Heart right ventricle (tissue), 16 donors: ENCODE data around the gene POLR1C. TPM values are rescaled to one million over a fixed set of nuclear protein-coding genes. Genes with fewer than 3 reads are reported as not detected.

ENCODE experiments used
- ATAC-seq, 8 donors: fragments of 200-7000 bp; cut with Tn5 transposase; one replicate each; pipeline ENCODE4 v1.9.1; 2020; ENCODE audit warnings: mild to moderate bottlenecking in 8 of 8, moderate library complexity in 8 of 8, moderate number of reproducible peaks in 1 of 8
- DNase-seq, 2 donors: peaks; one replicate each; pipeline ENCODE4 v3.0.0-alpha.2; 2020
- H3K27ac ChIP-seq, 10 donors: fragments of 200-600 bp; sonication (generic) in 2 of 10; one replicate each; pipeline versions ENCODE4 v1.5.0 to v1.8.0; 2020 to 2022; ENCODE audit warnings: mild to moderate bottlenecking in 3 of 10
- H3K27me3 ChIP-seq, 7 donors: fragments of 200-600 bp; one replicate each; pipeline ENCODE4 v1.8.0; 2021 to 2022; ENCODE audit warnings: mild to moderate bottlenecking in 2 of 7
- H3K36me3 ChIP-seq, 9 donors: fragments of 200-600 bp; sonication (generic) in 1 of 9; one replicate each; pipeline versions ENCODE4 v1.5.0 to v1.8.0; 2020 to 2022; ENCODE audit warnings: mild to moderate bottlenecking in 2 of 9
- H3K4me1 ChIP-seq, 9 donors: fragments of 200-600 bp; sonication (generic) in 1 of 9; one replicate each; pipeline versions ENCODE4 v1.5.0 to v1.8.0; 2020 to 2022; ENCODE audit warnings: mild to moderate bottlenecking in 4 of 9
- H3K4me3 ChIP-seq, 10 donors: fragments of 200-600 bp; sonication (generic) in 2 of 10; one replicate each; pipeline versions ENCODE4 v1.5.0 to v1.8.0; 2020 to 2022; ENCODE audit warnings: mild to moderate bottlenecking in 7 of 10, moderate library complexity in 2 of 10
- H3K9me3 ChIP-seq, 11 donors: fragments of 200-600 bp in 10 of 11; sonication (generic) in 2 of 11; one replicate each; pipeline versions ENCODE4 v1.5.0 to v1.8.0; 2013 to 2022; ENCODE audit warnings: mild to moderate bottlenecking in 2 of 11, control low read depth in 1 of 11, moderate library complexity in 1 of 11
- WGBS, 2 donors: extraction: QIAGEN DNeasy Blood & Tissue Kit; methylation state at CpG; one replicate each; pipeline ENCODE4 v1.1.7; 2013; ENCODE audit warnings: inconsistent platforms in 1 of 2; 5-methylcytosine and 5-hydroxymethylcytosine counted together
- intact Hi-C, 10 donors: fragments of 100-400 bp; cut with DNase I; formaldehyde crosslinking; loops; one replicate each; pipeline versions ENCODE4 v1.11.1 to v1.14.2; 2022
- polyA plus RNA-seq, 2 donors: library from polyadenylated mRNA; stranded (reverse); fragments of 200-250 nt; gene quantifications; one replicate each; pipeline ENCODE4 v1.2.3, GENCODE V29; 2013
- total RNA-seq, 10 donors: library from RNA; stranded (reverse); fragmentation: NEBNext Ultra II Directional in 3 of 10; extraction: Animal tissue kit (Norgen Biotek cat#: 25700) in 3 of 10; gene quantifications; one replicate each; pipeline versions ENCODE4 v1.2.1 to v1.2.4, GENCODE V29; 2021 to 2023
- TF ChIP-seq, protein P1 (sequence below), 9 donors: fragments of 200-600 bp; sonication (generic) in 2 of 9; IDR thresholded peaks; one replicate each; pipeline versions ENCODE4 v1.5.0 to v1.8.0; 2021 to 2022; ENCODE audit warnings: antibody characterized with exemption in 9 of 9, mild to moderate bottlenecking in 5 of 9, moderate library complexity in 1 of 9
- donor health status: Arrhythmogenic right ventricular cardiomyopathy.
- donor health status: ischemic (EF 13 %, LVEDD 7.1; RV severe dilation, severe dysfunction).
- donor health status: healthy with polysubstance abuse.
- donor health status: DM: no; HTN: yes; CAD: no.
- donor health status: DM: no; HTN: no; CAD: no.
- donor health status: ischemic (EF 25% LVEDD 6.9; RV normal size, moderate dysfunction).
- donor health status: ischemic (EF 25% LVEDD 5.7; RV mildly dilated, moderate dysfunction).
- donor health status: healthy.
- donor health status: DM: yes; HTN: yes; CAD: no.
- donor health status: Ischemic cardiomyopathy.
- donor health status: ischemic (EF 35%, LVEDD 5.7; RV mildly dilated, moderate dysfunction).
- donor health status: nonischemic (EF 11% LVEDD 7.7; RV severe dilation, severe dysfunction).
- donor health status: DM: yes; HTN: yes; CAD: no.
- donor health status: PGD.
- donor health status: ischemic (EF 29% LVEDD 5.4; RV normal size, mild dysfunction).
- donor health status: nonischemic (EF 23%, LVEDD 6.1; RV moderate dilation, normal function).

POLR1C gene
- total and polyA plus RNA-seq, 12 donors: 10.3 to 35.5 (median 15.3) TPM

DNA sequence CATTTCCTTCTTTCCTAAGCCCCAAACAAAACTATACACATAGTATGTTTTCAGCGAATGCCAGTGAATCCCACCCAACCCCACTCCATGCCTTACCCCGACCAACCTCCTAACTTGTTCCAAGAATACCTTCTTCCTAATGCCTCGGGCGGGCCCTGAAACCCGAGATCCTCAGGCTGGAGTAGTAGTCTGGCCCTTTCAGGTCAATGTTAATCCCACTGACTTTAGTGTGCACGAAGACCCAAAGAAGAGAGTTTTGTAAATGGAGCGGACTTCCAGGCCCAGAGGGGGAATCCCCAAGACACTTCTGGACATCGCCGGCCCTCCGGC is 557 bp upstream of the POLR1C start:
- Histone ChIP-seq H3K27me3 (no peaks in the 10 kb centered on the region), H3K9me3 (no peaks in the 10 kb centered on the region), H3K27ac (peak overlapping the region; percentile 54 to 97 (median 90)), H3K4me3 (peak overlapping the region; percentile 68 to 98 (median 91)), H3K4me1 (peaks cover 20 to 69% (median 65%) of the 10 kb centered on the region in 9 donors), H3K36me3 (peaks cover 0 to 71% (median 50%) of the 10 kb centered on the region in 9 donors)
- TF ChIP-seq, protein P1, sequence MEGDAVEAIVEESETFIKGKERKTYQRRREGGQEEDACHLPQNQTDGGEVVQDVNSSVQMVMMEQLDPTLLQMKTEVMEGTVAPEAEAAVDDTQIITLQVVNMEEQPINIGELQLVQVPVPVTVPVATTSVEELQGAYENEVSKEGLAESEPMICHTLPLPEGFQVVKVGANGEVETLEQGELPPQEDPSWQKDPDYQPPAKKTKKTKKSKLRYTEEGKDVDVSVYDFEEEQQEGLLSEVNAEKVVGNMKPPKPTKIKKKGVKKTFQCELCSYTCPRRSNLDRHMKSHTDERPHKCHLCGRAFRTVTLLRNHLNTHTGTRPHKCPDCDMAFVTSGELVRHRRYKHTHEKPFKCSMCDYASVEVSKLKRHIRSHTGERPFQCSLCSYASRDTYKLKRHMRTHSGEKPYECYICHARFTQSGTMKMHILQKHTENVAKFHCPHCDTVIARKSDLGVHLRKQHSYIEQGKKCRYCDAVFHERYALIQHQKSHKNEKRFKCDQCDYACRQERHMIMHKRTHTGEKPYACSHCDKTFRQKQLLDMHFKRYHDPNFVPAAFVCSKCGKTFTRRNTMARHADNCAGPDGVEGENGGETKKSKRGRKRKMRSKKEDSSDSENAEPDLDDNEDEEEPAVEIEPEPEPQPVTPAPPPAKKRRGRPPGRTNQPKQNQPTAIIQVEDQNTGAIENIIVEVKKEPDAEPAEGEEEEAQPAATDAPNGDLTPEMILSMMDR (IDR thresholded peaks at IDR 0.05): no peak
- DNase-seq (no peak), ATAC-seq (peak in 4 of 8 donors; percentile 0 to 5 (median 4))
- intact Hi-C loops: loop anchor here in 1 of 10 donors (2.0 to 10.0 kb wide), 2 partner anchors 60 to 252 kb away; partner anchors contain the start of genes POLH and XPO5
- 0 to 1% methylated on average over 10 of the region's 10 CpGs for WGBS, 2 donors

DNA sequence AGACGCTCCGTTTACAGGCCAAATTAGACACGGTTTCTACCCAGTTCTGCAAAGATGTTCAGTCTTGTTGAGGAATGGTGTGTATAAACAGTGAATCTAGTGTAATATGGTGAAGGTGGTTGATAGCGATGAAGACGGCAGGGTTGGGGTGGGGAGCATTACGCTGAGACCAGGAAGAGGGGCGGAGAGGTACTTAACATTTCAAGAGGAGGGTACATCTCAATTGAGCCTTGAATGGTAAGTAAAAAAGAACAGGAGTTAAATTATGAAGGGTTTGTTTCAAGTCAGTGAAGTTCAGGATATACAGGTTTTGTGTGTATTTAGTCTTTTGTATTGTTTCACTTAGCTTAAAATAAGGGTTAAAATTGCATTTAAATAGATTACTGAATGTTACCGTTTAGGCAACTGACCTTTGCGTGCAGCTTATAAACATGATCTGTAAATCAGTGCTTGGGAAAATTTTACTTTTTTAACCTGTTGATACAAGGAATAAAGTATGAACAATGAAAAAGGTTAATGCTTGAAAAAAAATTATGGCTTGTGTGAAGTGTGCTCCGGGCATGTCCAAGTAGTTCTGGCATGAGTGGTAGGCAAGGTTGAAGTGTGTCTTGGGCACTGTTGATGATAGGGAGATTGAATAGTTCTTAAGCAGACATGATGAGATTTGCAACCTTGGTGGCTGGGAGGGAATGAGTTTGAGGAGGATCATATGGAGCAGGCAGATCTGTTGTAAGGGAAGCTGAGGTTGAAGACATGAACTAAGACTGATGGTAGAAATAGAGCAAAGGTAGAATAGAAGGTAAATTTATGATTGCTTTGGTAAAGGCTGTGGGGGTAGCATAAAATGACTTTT is 842 bp downstream of the POLR1C start:
- no peak for DNase-seq
- H3K9me3 ChIP-seq: no peaks in the 10 kb centered on the region
- peak overlapping the region; percentile 68 to 98 (median 91) for H3K4me3 ChIP-seq
- WGBS, 2 donors: 4 to 5% methylated on average over 10 of the region's 10 CpGs
- TF ChIP-seq, protein P1 (IDR thresholded peaks at IDR 0.05): no peak
- peaks cover 0 to 71% (median 52%) of the 10 kb centered on the region in 9 donors for H3K36me3 ChIP-seq
- H3K27me3 ChIP-seq: no peaks in the 10 kb centered on the region
- ATAC-seq: no peak
- intact Hi-C loops: loop anchor here in 1 of 10 donors (2.0 to 10.0 kb wide), 2 partner anchors 59 to 253 kb away; partner anchors contain the start of genes POLH and XPO5
- peak overlapping the region in 8 of 10 donors; percentile 69 to 97 (median 92) for H3K27ac ChIP-seq
- peaks cover 10 to 69% (median 58%) of the 10 kb centered on the region in 9 donors for H3K4me1 ChIP-seq

DNA sequence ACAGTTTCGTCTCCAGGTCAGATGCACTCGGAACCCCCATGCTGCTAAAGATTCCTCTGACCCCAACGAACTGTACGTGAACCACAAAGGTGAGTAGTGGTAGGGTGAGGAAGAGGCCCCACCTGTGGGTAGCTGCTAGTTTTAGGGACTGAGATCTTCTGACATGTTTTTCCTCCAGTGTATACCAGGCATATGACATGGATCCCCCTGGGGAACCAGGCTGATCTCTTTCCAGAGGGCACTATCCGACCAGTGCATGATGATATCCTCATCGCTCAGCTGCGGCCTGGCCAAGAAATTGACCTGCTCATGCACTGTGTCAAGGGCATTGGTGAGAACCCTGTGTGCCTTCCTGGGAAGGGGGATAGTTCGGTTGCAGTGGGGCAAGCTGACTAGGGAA is 3.2 kb downstream of the POLR1C start:
- Histone ChIP-seq H3K27ac (no peak overlapping the region), H3K27me3 (no peaks in the 10 kb centered on the region), H3K9me3 (no peaks in the 10 kb centered on the region), H3K36me3 (peaks cover 0 to 71% (median 59%) of the 10 kb centered on the region in 9 donors), H3K4me1 (peaks cover 9 to 53% (median 42%) of the 10 kb centered on the region in 9 donors), H3K4me3 (no peak overlapping the region)
- WGBS, 2 donors: 87 to 91% methylated on average over 8 of the region's 8 CpGs
- TF ChIP-seq, protein P1 (IDR thresholded peaks at IDR 0.05): no peak
- no peak for ATAC-seq
- intact Hi-C loops: no loop called here
- no peak for DNase-seq

DNA sequence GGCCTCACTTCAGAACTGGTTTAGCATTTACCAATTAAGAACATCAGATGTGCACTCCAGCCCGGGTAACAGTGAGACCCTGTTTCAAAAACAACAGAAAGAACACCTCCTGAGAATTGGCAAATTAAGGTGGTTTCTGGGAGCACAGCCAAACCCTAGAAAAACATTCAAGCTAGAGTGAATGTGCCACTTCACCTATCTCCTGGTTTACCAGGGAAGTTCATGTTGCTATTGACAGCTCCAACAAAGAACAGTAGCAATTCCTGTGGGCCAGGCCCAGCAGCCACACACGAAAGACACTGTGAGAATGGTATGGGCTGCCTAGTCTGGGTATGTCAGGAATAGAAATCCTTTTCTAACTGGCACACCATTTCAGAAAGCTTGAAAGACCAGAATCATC is 4.9 kb downstream of the POLR1C start:
- DNase-seq (no peak), ATAC-seq (peak in 2 of 8 donors; percentile 35 to 50)
- intact Hi-C loops: no loop called here
- Histone ChIP-seq H3K27ac (peak overlapping the region in 8 of 10 donors; percentile 17 to 78 (median 36)), H3K4me1 (peaks cover 5 to 41% (median 28%) of the 10 kb centered on the region in 9 donors), H3K27me3 (no peaks in the 10 kb centered on the region), H3K4me3 (no peak overlapping the region), H3K36me3 (peaks cover 0 to 81% (median 67%) of the 10 kb centered on the region in 9 donors), H3K9me3 (no peaks in the 10 kb centered on the region)
- TF ChIP-seq, protein P1 (IDR thresholded peaks at IDR 0.05): no peak
- WGBS, 2 donors: 27 to 43% methylated on average over 2 of the region's 2 CpGs
